ENCODE measurements around the gene WBP2NL.

The WBP2NL gene

DNA sequence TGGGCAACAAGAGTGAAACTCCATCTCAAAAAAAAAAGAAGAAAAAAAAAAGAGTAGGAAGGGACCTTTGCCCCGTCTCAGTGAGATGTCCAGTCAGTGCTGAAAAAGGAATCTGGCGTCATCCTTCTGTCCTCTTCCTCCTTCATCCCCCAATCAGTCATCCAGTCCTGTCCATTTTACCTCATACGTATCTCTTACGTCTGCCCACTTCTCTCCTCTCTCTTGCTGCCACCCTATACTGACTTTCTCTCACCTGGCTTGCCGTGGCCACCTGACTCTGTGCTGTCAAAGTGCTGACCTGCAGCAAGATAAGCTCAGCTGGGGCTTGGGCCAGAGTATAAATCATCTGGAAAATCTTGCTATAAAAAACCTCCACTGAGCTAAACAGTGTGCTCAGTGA lies 15.7 kb upstream of the WBP2NL start:
- no peak for TF ChIP-seq ZFX (IDR thresholded peaks at IDR 0.05)
- TF ChIP-seq, protein P1, sequence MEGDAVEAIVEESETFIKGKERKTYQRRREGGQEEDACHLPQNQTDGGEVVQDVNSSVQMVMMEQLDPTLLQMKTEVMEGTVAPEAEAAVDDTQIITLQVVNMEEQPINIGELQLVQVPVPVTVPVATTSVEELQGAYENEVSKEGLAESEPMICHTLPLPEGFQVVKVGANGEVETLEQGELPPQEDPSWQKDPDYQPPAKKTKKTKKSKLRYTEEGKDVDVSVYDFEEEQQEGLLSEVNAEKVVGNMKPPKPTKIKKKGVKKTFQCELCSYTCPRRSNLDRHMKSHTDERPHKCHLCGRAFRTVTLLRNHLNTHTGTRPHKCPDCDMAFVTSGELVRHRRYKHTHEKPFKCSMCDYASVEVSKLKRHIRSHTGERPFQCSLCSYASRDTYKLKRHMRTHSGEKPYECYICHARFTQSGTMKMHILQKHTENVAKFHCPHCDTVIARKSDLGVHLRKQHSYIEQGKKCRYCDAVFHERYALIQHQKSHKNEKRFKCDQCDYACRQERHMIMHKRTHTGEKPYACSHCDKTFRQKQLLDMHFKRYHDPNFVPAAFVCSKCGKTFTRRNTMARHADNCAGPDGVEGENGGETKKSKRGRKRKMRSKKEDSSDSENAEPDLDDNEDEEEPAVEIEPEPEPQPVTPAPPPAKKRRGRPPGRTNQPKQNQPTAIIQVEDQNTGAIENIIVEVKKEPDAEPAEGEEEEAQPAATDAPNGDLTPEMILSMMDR (conservative IDR thresholded peaks at IDR 0.05) = no peak
- H3K27ac ChIP-seq = no peak overlapping the region

DNA sequence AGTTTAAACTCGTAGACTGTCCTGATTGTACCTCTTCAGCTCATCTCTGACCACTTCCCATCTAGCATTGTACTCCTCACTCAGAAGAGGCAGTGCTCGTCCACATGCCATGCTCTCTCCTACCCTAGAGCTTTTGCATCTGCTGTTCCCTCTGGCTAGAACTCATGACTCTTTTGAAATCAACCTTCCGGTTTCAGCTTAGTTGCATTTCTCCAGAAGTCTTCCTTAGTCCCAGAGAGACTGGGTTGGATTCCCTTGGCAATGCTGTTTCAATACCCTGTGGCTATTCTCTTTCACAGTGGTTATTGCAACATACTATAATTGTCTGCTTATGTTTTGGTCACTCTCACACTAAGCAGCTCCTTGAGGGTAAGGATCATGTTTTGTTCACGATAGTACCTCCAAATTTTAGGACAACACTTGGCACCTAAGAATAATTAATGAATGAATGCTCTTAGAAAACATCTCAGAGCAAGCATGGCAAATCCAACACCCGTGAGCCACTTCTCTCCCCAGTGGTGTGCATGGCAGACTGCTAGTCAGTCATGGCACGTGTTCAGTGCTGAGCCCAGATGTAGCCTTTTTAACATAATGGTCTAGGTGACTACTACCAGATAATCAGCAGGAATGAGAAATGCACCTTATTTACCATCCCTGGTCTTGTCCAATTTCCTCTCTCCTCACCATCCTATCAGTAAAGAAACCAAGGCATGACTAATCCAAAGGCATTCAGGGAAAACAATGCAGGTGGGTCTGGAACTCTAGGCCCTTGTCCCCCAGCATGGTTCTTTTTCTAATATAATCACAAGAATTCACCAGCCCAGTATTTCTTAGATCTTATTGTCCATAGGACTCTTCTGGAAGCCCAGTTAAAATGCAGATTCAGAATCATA lies 14.8 kb upstream of the WBP2NL start:
- TF ChIP-seq ZFX (IDR thresholded peaks at IDR 0.05) = no peak
- TF ChIP-seq, protein P1 (conservative IDR thresholded peaks at IDR 0.05) = no peak
- H3K27ac ChIP-seq = no peak overlapping the region

DNA sequence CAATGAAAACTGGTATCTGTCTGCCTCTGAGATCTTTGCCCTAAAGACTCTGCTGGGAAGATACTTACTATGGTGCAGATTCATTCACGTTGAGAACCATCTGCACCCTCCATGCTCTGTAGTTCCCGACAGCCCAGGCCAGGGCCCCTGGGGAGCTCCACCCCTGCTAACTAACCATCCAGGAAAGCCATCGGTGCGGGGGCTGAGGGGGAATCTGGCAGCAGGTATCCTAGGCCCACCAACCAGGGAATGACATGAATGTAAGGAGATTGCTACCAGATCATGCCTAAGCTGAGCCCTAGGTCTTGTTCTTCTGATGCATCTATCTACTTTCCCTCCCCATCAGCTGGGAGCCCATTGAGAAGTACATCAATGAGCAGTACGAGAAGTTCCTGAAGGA lies 11.3 kb upstream of the WBP2NL start:
- H3K27ac ChIP-seq = no peak overlapping the region
- TF ChIP-seq ZFX (IDR thresholded peaks at IDR 0.05) = no peak
- TF ChIP-seq, protein P1 (conservative IDR thresholded peaks at IDR 0.05) = no peak

DNA sequence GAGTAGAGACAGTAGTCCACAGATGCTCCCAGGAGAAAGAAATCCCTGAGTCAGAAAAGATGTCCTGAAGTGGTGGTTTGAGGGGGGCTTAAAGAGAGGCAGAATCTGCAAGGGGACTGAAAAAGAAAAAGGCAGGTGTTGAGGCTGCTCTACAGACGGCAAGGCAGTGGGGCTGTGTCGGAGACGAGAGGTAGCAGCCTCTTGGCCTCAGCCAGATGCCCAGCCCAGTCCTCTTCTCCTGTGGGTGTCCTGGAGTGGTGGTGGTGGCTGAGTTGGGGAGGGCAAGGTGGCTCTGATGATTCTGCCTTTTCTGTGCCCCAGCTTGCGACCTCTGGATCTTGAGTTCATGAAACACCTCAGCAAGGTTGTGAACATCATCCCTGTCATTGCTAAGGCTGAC lies 9.3 kb upstream of the WBP2NL start:
- TF ChIP-seq ZFX (IDR thresholded peaks at IDR 0.05) = no peak
- TF ChIP-seq, protein P1 (conservative IDR thresholded peaks at IDR 0.05) = no peak
- no peak overlapping the region for H3K27ac ChIP-seq

DNA sequence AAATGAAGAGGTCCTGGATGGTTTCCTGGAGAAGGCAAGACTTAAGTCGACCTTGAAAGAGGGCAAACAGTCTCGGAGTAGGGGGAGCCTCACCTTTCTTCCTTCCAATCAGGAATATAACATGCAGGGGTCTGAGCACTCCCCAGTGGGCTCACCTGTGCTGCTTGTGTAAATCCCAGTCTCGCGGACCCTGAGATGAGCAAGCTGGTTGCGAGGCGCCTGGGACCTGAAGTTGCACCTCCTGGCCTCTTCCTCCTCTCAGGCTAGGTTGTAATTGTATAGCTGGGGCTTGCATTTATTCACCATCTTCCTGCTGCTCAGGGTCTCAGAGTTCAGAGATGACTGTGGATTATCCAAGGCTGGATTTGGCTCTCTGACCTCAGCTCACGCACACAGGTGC lies 7.5 kb upstream of the WBP2NL start:
- TF ChIP-seq, protein P1 (conservative IDR thresholded peaks at IDR 0.05) = no peak
- TF ChIP-seq ZFX (IDR thresholded peaks at IDR 0.05) = no peak
- no peak overlapping the region for H3K27ac ChIP-seq

DNA sequence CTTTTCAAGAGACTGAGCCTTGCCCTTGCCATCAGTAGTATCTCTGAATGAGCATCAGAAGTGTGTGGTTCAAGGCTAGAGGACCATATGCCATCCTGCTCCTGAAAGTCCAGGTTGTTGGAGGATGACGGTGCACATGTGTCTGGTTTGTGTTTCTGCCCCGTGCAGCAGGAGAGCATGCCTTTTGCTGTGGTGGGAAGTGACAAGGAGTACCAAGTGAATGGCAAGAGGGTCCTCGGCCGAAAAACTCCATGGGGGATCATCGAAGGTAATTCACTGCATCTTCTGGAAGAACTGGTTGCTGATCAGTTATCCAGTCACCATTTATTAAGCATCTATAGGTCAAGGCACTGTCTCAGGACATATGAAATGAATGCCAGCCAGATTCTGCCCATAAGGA lies 6.1 kb upstream of the WBP2NL start:
- H3K27ac ChIP-seq = no peak overlapping the region

DNA sequence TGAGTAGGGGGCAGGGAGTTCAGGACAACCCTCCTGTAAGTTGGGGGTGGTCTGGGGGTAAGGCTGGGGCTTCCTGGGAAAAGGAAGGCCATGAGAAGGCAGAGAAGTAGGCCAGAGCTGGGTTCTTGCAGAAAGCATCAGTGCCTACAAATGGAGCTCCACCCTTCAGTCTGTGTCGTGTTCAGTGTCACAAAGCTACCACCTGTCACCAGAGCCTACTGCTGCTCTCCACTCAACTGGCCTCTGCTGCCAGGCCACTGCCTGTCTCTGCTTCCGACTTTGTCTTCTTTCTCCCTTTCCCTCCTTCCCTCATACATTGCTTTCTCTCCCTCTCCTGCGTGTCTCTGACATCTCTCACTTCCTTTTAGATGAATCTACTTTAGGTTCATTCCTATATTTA lies 3.4 kb upstream of the WBP2NL start:
- no peak for TF ChIP-seq ZFX (IDR thresholded peaks at IDR 0.05)
- TF ChIP-seq, protein P1 (conservative IDR thresholded peaks at IDR 0.05) = no peak
- no peak overlapping the region for H3K27ac ChIP-seq

More for the DNA sequence above, 6.1 kb upstream of the WBP2NL start:
- TF ChIP-seq, protein P1 (conservative IDR thresholded peaks at IDR 0.05) = no peak
- no peak for TF ChIP-seq ZFX (IDR thresholded peaks at IDR 0.05)
